GM18861 (cell line): Measurements from ENCODE around the gene AGR3.
"Not testable (repeated sequence)": the region's sequence is repeated elsewhere in the genome, so short reads cannot be mapped to it uniquely, and the experiment has no call there.

Experiments used
- ATAC-seq: cut with Tn5 transposase; IDR thresholded peaks from one replicate; pipeline ENCODE4 v1.9.1; 2021; ENCODE audit not compliant: unreplicated experiment

AGR3 gene

DNA sequence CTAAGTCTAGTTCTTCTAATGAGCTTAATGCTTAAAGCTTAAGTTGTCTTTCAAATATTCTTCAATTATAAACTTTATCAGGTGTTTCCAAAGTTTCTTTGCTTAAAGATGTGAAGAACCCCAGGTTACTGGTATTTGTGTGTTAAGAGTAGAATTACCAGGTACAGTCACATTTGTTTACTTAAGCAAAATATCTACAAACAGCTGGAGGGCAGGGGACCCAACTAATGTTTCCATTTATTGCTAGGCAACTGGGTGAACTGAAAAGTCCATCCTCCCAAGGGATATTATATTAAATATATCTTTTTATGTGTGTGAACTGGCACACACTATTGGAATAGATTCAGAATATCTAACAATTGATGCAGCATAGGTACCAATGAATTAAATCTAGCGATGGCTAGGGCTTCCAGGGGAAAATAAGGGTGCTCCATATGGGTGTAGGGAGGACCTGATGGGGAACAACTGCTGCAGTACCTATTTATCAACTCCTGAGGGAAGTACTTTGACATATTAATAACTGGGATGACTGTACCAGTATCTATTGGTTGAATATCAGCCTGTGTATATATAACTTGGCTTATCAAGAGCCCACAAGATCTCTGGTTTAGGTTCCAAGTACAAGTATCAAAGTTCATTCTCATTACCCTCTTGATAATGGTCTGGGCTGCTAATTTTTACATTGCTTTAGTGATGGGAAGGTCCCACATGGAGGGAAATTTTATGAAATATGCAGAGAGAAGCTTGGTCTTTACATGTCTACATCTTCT, 10.3 kb upstream of the AGR3 start:
- ATAC-seq: no peak

DNA sequence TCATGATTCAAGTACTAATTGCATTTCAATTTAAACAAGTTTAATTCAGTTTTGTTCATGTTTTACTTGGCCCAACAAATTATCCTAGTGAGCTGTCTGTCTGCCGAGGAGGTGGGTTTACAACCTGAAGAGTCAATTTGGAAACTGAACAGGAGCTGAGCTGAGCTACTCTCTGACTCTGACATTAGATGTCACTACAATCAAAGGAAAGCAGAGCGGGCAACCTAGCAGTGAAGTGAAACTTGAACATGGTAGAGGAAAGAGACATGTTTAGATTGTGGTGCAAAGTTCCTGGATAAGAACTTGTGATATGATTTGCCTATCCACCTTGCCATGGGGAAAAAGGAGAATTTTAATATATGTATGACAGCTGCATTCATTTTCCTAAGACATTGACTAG, 9.6 kb upstream of the AGR3 start:
- ATAC-seq: peak; percentile 63

DNA sequence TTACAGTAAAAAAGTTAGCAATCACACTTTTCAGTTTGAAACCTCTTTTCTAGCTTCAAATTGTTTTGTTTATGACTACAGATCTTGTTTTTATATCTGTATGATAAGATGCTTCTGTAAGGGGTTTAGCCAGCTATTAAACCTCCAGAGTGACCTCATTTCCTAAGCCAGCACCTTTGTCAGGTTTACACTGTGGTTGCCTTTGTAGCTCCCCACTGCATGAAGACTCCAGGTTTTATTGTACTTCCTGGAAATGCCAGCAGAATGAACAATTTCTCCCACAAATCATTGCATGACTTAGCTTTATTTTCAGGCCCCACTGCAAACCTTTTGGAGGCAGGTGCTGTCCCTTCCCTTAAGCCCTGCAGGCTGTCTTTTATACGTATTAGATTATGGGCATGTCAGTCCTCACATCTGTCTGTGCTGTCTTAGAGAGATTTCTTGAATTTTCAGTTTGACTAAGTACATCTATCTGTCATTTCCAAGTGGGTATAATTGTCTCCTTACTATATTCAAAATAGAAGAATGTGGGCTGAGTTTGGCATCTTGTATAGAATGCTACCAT, 8.2 kb upstream of the AGR3 start:
- ATAC-seq: no peak

DNA sequence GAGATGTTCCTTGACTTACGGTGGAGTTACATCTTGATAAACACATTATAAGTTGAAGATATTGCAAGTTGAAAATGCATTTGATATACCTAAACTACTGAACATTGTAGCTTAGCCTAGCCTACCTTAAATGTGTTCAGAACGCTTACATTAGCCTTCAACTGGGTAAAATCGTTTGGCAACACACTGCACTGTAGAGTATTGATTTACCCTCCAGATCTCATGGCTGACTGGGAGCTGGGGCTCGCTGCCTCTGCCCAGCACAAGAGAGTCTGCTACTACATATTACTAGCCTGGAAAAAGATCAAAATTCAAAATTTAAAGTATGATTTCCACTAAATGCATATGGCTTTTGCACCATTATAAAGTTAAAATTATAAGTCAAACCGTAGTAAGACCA, 7.5 kb upstream of the AGR3 start:
- no peak for ATAC-seq

DNA sequence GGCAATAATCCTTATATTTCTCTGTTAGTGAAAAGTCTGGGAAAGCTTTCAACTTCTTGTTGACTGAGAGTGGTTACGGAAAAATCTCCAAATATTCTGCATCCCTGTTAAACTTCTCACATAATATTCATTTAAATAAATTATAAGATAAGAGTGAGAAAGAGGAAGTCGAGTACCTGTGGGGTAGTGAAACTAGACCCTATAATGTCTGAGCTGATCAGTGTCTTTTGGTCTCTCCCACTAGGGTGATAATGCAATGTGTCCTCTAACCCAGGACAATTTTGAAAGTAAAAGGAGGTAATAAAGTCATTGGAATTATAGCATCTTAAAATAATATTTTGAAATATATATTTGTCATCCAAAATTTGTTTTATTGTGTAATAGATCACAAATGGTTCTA, 2.1 kb upstream of the AGR3 start:
- no peak for ATAC-seq

DNA sequence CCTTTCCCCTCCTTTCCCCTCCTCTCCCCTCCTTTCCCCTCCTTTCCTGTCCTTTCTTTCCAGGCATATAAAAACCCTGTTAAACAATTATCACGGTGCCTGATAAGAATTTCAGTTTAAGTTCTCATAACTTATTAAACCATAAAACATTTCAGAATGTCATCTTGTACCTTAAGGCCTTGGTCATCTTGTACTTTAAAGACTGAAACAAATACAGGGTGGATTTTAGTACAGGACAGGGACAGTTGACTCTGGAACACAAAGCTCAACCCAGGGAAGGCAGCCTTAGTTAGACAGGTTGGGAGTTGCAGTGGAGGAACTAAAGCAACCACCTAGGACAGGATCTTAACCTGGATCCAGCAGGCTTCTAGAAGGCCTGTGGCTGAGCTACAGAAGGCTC, 1.2 kb downstream of the AGR3 start:
- ATAC-seq: no peak

DNA sequence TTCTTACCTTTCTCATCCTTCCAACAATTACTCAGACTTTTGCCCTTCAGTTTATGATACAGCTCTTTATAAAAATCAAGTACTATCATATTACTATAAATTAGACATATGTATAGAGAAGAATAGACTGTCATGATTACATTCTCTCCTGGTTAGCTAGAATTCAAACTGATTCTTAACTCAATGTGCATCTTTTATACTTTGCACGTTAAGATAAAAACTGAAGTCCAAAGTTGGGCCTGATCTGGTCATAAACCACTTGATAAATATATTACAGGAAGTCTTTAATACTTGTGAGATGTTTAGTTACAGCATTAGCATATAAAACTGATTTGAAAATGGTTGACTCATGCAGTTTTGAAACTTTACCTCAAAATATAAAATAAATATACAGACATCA, 2.6 kb downstream of the AGR3 start:
- no peak for ATAC-seq

DNA sequence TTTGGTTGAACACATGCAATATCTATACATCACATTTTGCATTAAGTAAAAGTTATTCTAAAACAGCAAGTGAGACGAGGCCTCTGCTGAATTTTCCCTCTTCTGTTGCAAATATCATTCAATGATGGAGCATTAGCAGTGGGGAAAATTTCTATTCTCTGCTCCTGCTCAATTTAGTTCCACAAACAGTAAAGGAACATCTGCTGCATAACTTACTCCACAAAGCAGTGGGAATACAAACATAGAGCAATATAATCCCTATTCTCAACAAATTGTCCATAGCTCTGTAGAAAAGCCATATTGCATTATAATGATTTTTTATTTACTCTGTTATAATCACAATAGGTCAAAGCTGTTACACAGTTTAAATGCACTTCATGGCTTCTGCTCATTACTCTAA, 5.9 kb downstream of the AGR3 start:
- ATAC-seq: no peak

DNA sequence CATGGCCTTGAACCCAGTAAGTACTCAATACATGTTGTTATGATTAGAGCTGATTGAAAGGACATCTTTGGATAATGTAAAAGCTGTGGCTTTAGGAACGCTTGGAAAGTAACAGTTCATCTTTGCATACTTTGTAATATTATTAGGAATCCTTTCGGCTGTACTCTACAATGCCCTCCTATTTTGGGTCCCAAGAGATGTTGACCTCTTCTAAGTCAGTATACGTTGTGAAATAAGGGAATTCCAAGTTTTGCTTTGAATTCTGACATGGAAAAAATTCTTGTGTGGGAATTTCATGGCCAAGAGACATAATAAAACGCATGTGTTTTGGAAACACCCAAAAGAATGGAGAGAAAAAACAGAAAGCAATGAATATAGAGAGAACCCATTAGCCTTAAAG, 7.7 kb downstream of the AGR3 start:
- no peak for ATAC-seq

DNA sequence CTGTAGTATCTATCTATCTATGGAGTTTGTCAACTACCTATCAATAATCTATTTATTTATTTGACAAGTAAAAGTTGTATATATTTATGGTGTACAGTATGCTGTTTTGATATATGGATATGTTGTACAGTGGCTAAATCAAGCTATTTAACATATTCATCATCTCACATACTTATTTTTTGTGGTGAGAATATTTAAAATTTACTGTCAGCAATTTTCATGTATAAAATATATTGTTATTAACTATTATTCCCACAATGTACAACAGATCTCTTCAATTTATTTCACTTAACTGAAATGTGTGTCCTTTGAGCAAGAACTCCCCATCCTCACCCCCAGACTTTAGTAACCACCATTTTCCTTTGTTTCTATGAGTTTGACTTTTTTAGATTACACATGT, 14.5 kb downstream of the AGR3 start:
- ATAC-seq: no peak

DNA sequence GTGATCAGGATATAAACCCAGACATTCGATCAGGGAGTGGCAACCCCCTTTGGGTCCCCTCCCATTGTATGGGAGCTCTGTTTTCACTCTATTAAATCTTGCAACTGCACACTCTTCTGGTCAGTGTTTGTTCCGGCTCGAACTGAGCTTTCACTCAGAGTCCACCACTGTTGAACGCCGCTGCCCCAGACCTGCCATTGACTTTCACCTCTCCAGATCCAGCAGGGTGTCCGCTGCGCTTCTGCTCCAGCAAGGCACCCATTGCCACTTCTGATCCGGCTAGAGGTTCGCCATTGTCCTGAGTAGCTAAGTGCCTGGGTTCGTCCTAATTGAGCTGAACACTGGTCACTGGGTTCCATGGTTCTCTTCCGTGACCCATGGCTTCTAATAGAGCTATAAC, 28.6 kb downstream of the AGR3 start:
- ATAC-seq: not testable (repeated sequence)

DNA sequence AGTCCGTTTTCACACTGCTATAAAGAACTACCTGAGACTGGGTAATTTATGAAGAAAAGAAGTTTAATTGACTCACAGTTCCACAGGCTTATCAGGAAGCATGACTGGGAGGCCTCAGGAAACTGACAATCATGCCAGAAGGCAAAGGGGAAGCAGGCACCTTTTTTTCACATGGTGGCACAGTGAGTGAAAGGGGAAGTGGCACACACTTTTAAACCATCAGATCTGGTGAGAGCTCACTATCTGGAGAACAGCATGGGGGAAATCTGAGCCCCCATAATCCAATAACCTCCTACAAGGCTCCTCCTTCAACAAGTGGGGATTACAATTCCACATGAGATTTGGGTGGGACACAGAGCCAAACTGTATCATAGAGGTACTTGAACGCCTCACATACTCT, 30.0 kb downstream of the AGR3 start:
- ATAC-seq: no peak

DNA sequence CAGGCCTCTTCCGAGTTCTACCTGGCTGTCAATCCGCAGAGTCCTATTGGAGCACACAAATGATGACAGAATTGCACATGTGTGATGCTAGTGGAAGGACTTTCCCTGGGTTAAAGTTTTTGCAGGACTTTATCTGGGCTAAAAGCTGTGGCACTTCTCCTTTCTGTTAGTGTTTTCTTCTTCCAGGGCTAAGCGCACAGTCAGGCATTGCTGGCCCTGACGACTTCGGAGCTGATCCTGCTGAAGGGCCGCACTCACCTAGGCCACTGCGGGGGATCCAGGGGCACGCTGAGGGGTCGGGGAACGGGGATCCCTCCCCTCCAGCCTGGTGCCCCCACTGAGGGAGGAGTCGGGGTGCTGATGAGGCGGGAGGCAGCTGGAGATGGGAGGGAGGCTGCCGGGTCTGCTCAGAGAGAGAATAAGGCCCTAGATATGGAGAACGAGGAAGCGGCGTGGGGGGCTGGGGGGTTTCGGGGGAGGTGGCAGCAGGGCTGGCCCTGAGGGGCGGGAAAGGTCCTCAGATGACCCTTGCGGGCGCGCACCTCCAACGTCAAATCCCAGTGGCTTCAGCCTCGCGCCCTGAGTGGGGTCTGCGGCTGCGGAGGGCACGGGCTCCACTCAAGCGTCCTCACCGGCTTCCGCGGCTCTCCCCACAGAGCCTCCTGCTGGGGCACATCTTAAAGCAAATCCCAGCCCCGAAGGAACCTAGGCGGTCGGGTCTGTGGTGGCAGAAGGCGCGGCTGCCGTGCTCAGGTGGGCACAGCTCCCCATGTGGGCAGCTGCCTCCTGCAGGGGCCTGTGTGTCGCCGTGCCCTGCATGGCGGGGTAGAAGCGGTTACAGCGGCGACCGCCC, 30.9 kb downstream of the AGR3 start:
- no peak for ATAC-seq

DNA sequence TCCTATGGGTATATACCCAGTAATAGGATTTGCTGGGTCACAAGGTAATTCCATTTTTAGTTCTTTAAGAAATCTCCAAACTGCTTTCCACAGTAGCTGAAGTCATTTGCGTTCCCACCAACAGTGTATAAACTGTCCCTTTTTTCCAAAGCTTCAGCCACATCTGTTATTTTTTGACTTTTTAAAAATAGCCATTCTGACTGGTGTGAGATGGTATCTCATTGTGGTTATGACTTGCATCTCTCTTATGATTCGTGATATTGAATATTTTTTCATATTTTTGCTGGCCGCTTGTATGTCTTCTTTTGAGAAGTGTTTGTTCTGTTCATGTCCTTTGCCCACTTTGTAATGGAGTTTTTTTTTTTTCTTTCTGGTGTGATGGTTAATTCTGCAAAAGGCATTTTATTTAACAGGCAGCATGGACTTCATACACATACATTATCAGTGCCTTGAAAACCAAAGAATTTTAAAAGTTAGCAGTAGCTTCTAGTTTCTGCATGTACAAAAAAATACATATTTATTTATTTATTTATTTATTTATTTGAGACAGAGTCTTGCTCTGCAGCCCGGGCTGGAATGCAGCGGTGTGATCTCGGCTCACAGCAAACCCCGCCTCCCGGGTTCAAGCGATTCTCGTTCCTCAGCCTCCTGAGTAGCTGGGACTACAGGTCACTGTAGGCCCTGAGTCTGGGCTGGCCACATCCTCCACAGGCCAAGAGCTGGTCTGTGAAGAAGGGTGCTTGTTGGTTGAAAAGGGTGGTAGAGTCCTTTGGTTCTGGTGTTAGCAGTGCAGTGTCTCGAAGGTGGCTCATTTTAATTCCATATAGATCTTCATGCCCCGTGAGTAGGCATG, 32.3 kb downstream of the AGR3 start:
- ATAC-seq: no peak

DNA sequence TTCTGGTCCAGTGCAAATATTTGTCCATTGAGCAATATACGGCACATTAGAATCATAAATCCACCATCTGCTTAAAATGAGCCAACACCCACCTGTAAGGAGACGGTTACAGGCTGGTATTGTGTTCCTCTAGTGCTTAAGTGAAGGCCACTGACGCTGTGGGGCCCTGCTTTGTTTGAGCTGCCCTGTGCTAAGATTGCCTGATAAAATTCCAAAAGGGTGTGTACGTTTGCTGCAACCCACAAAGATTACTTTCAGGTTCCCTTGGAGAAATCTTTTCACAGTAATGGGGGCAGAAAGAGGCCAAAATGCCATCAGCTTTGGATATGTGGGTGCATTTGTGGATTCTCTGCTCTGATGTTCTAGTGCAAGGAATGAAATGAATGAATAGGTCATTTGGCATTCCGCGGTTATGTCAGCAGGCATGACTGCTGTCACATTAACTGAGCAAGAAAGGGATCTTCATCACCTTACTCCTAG, 34.4 kb downstream of the AGR3 start:
- no peak for ATAC-seq

DNA sequence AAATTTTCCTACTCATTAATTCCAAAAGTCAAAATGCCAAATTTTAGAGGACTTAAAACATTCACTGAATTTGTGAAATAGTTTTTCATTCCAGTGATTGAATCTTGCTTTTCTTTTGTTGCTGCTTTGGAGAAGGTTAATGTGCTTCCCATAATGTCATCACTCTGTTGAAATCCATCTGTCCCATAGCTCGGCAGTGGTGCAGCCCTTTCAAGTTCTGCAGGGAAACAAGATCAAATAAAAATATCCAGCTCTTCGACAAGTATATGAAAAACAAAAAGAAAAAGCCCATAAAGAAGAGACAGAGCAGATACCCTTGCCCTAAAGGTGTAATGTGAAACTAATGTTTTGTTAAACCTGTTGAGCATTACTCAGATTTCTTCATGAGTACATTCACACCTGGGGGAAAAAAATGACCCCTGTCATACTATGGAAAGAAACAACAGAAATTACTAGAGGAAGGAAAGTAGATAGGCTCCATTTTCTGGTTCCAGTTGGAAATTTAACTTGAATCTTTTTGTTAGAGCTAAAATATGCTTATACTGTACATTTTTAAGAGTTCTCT, 35.1 kb downstream of the AGR3 start:
- ATAC-seq: no peak

DNA sequence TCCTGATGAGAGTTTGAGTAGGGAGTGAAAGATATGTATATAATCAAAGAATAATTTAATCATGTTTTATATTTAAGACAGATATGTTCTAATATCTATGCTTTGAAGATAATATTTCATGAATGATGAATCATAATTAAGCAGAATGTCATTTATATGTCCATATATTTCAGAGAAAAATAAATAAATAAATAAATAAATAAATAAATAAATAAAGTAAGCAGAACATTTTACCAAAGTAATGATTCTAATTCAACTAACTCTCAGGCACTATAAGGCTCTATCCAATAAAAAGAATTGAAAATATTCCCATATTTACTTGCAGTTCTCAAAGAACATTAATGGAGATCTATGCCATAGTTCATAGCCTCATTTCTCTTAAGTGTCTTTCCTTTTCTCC, 36.0 kb downstream of the AGR3 start:
- no peak for ATAC-seq

DNA sequence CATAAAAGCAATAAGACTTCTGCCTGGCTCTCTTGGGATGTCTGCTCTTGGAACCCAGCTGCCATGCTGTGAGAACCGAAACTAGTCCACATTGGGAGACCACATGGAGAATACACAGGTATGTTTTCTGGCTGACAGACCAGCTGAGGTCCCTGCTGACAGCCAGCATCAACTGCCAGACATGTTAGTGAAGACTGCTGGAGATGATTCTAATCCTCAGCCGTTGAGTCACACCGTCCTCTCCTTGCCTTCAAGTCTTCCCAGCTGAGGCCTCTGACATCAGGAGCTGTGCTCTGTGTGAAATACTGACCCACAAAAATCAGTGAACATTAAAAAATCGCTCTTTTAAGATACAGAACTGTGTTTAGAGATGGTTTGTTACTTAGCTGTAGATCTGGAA, 40.1 kb downstream of the AGR3 start:
- ATAC-seq: no peak

DNA sequence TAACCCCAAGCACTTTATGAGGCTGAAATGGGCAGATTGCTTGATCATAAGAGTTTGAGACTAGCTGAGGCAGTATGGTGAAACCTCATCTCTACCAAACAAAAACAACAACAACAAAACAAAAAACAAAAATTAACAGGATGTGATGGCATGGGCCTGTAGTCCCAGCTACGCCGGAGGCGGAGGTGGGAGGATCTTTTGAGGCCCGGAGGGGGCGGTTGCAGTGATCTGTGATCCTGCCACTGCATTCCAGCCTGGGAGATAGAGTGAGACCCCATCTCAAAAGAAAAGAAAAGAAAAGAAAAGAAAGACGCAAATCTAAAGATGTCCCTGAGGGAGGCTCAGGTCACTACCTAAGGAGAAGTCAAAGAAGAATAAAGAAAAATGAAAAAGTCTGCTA, 41.7 kb downstream of the AGR3 start:
- ATAC-seq: no peak

DNA sequence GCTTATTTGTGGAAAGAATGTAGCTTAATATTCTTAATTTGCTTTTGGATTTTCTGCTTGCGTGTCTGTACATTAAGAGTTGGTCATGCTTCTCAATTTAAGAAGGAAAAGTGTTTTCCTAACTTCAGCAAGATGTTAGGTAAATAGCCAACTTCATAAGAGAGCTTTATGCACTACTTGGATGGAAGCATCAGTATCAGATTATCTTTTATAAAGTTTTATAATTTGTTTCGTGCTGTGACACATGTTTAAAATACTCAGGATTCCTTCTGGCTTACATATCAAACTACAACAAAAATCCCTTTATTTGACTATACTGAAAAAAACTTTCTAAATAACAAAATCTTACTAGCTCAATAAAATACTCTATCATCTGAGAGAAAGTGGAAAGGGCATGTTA, 42.1 kb downstream of the AGR3 start:
- no peak for ATAC-seq

DNA sequence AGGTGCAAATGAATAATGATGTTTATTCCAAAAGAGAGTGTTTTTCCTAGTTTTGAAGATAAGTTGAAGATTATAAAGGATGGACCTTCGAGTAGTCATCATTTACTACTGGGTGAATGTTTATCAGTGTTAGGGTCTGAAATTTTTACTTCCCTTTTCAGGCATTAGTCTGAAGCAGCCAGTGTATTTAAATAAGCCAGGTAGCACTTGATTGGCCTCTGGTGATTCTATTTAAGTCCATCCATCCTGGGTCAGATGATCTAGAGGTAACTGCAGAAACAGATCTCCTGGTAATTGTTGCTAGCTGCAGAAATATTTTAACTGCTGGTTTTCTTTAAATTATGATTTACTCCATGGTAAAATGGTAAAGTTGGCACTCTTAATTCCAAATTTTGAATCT, 42.9 kb downstream of the AGR3 start:
- ATAC-seq: no peak
